Type B pancreatic cell (in vitro differentiated cells): ENCODE measurements around the gene CTNNA3. TPM values are rescaled to one million over a fixed set of nuclear protein-coding genes. Genes with fewer than 3 reads are reported as not detected.

ENCODE experiments used
- DNase-seq: peaks from one replicate; pipeline ENCODE4 v3.0.0; 2021; ENCODE audit warnings: mixed read lengths; ENCODE audit not compliant: unreplicated experiment; ENCODE audit errors: extremely low spot score
- H3K27ac Mint-ChIP-seq: 2 replicates; pipeline ENCODE4 v1.8.0; 2021; ENCODE audit warnings: mild to moderate bottlenecking, mixed read lengths
- H3K27me3 Mint-ChIP-seq: 2 replicates; pipeline ENCODE4 v1.8.0; 2021; ENCODE audit warnings: mixed read lengths
- H3K36me3 Mint-ChIP-seq: 2 replicates; pipeline ENCODE4 v1.8.0; 2021; ENCODE audit warnings: mixed read lengths
- H3K4me1 Mint-ChIP-seq: one replicate; pipeline ENCODE4 v1.8.0; 2021; ENCODE audit warnings: mixed read lengths; ENCODE audit not compliant: unreplicated experiment
- H3K4me3 Mint-ChIP-seq: 2 replicates; pipeline ENCODE4 v1.8.0; 2021; ENCODE audit warnings: mild to moderate bottlenecking, mixed read lengths
- H3K9me3 Mint-ChIP-seq: 2 replicates; pipeline ENCODE4 v1.8.0; 2021; ENCODE audit warnings: mixed read lengths
- total RNA-seq: library from RNA; stranded (reverse); gene quantifications from 2 replicates; pipeline ENCODE4 v1.2.1, GENCODE V29; 2021; ENCODE audit warnings: low replicate concordance
- TF ChIP-seq, protein P1 (sequence below): fragments of 200-600 bp; sonication (generic); conservative IDR thresholded peaks from 2 replicates; pipeline ENCODE4 v1.5.0; 2021; ENCODE audit warnings: antibody characterized with exemption, mild to moderate bottlenecking

The CTNNA3 gene
- total RNA-seq, 1 donor from 2014 or later: 2.6 TPM

DNA sequence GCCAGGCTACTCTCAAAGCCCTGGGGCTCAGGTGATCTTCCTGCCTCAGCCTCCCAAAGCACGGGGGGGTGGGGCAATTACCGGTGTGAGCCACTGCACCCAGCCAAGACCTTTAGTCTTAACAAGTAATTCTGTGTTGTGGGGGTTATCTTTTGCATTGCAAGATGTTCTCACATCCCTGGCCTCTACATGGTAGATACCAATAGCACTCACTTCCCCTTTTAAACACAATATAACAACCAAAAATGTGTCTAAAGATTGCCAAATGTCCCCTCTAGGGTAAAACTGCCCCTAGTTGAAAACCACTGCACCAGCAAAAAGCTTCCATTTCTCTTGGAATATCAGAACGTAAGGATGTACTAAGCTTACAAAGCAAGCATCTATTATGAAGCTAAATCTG is 225.0 kb downstream of the CTNNA3 start:
- Mint-ChIP-seq H3K27ac (no peak overlapping the region), H3K9me3 (no peaks in the 10 kb centered on the region), H3K36me3 (no peaks in the 10 kb centered on the region), H3K4me3 (no peak overlapping the region), H3K27me3 (no peaks in the 10 kb centered on the region), H3K4me1 (no peaks in the 10 kb centered on the region)
- TF ChIP-seq, protein P1, sequence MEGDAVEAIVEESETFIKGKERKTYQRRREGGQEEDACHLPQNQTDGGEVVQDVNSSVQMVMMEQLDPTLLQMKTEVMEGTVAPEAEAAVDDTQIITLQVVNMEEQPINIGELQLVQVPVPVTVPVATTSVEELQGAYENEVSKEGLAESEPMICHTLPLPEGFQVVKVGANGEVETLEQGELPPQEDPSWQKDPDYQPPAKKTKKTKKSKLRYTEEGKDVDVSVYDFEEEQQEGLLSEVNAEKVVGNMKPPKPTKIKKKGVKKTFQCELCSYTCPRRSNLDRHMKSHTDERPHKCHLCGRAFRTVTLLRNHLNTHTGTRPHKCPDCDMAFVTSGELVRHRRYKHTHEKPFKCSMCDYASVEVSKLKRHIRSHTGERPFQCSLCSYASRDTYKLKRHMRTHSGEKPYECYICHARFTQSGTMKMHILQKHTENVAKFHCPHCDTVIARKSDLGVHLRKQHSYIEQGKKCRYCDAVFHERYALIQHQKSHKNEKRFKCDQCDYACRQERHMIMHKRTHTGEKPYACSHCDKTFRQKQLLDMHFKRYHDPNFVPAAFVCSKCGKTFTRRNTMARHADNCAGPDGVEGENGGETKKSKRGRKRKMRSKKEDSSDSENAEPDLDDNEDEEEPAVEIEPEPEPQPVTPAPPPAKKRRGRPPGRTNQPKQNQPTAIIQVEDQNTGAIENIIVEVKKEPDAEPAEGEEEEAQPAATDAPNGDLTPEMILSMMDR: no peak
- DNase-seq: no peak

- no peaks in the 10 kb centered on the region for H3K27me3 Mint-ChIP-seq
- H3K27ac Mint-ChIP-seq: no peak overlapping the region
- no peaks in the 10 kb centered on the region for H3K36me3 Mint-ChIP-seq
- no peaks in the 10 kb centered on the region for H3K9me3 Mint-ChIP-seq
- H3K4me1 Mint-ChIP-seq: no peaks in the 10 kb centered on the region
- no peak overlapping the region for H3K4me3 Mint-ChIP-seq
- TF ChIP-seq, protein P1: no peak
- no peak for DNase-seq
Observed at GRCh38 chr10:67464278-67464677, 231.7 kb downstream of the CTNNA3 start.

- no peaks in the 10 kb centered on the region for H3K27me3 Mint-ChIP-seq
- no peak for DNase-seq
- H3K4me3 Mint-ChIP-seq: no peak overlapping the region
- no peaks in the 10 kb centered on the region for H3K9me3 Mint-ChIP-seq
- H3K36me3 Mint-ChIP-seq: no peaks in the 10 kb centered on the region
- TF ChIP-seq, protein P1: no peak
- no peaks in the 10 kb centered on the region for H3K4me1 Mint-ChIP-seq
- no peak overlapping the region for H3K27ac Mint-ChIP-seq
Observed at GRCh38 chr10:67452892-67453291, 243.1 kb downstream of the CTNNA3 start.

DNA sequence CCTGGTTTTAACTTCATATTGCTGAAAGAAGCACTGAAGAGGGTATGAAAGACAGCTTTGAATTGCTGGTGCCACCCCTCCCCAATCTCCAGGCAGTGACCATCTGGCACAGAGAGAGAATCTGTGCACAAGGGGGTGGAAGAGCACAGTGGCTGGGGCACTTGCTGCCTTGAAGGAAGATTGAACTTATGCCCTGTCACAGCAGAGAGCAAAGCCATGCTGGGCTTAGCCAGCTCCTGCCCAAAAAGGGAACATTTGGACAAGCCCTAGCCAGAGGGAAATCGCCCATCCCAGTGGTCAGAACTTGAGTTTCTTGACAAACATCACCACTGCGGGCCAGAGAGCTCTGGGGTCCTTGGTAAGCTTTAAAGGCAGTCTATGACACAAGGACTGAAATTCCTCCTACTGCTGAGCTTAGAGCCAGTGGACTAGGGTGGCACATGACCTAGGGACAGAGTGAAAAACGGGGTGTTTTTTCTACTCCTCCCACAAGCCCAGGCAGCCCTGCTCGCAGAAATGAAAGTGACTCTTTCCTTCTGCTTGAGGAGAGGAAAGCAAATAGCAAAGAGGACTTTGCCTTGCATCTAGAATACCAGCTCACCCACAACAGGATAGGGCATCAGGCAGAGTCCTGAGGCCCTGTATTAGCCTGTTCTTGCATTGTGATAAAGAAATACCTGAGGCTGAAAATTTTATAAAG is 257.2 kb downstream of the CTNNA3 start:
- no peaks in the 10 kb centered on the region for H3K4me1 Mint-ChIP-seq
- no peaks in the 10 kb centered on the region for H3K36me3 Mint-ChIP-seq
- H3K4me3 Mint-ChIP-seq: no peak overlapping the region
- H3K27ac Mint-ChIP-seq: no peak overlapping the region
- TF ChIP-seq, protein P1: no peak
- H3K9me3 Mint-ChIP-seq: peaks cover 6% of the 10 kb centered on the region
- DNase-seq: no peak
- no peaks in the 10 kb centered on the region for H3K27me3 Mint-ChIP-seq

DNA sequence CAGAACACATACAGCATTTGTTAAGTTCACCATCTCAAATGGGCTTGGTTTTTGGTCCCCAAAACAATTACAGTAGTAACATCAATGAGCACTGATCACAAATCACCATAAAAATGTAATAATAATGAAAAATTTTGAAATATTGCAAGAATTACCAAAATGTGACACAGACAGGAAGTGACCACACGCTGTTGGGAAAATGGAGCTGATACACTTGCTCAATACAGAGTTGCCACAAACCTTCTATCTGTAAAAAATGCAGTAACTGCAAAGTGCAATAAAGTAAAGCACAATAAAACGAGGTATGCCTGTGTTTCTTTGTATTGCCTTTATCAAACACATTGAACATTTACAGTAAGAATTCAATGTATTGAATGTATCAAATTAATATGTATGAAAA is 262.7 kb downstream of the CTNNA3 start:
- TF ChIP-seq, protein P1: no peak
- H3K4me3 Mint-ChIP-seq: no peak overlapping the region
- H3K9me3 Mint-ChIP-seq: no peaks in the 10 kb centered on the region
- H3K27me3 Mint-ChIP-seq: no peaks in the 10 kb centered on the region
- DNase-seq: no peak
- no peak overlapping the region for H3K27ac Mint-ChIP-seq
- no peaks in the 10 kb centered on the region for H3K4me1 Mint-ChIP-seq
- no peaks in the 10 kb centered on the region for H3K36me3 Mint-ChIP-seq

GRCh38 chr10:67402620-67403019 is 293.4 kb downstream of the CTNNA3 start:
- no peak for DNase-seq
- H3K9me3 Mint-ChIP-seq: no peaks in the 10 kb centered on the region
- TF ChIP-seq, protein P1: no peak
- no peak overlapping the region for H3K27ac Mint-ChIP-seq
- H3K4me1 Mint-ChIP-seq: no peaks in the 10 kb centered on the region
- H3K27me3 Mint-ChIP-seq: peaks cover 2% of the 10 kb centered on the region
- H3K4me3 Mint-ChIP-seq: no peak overlapping the region
- H3K36me3 Mint-ChIP-seq: no peaks in the 10 kb centered on the region
